Ascending aorta (tissue), 2 donors: Measurements from ENCODE around the gene ARMC7. TPM values are rescaled to one million over a fixed set of nuclear protein-coding genes. Genes with fewer than 3 reads are reported as not detected.
"Not testable (repeated sequence)": the region's sequence is repeated elsewhere in the genome, so short reads cannot be mapped to it uniquely, and the experiment has no call there.

Experiments
- DNase-seq, 2 donors: peaks; one replicate each; pipeline ENCODE4 v3.0.0-alpha.2; 2019; ENCODE audit warnings: low spot score in 2 of 2
- H3K27ac ChIP-seq, 2 donors: fragments of 200-600 bp; sonication (generic); one replicate each; pipeline ENCODE4 v1.5.1; 2016 to 2017; ENCODE audit warnings: mild to moderate bottlenecking in 1 of 2
- H3K27me3 ChIP-seq: fragments of 200-600 bp; sonication (generic); one replicate; pipeline ENCODE4 v1.5.1; 2017
- H3K36me3 ChIP-seq, 2 donors: fragments of 200-600 bp; sonication (generic); one replicate each; pipeline ENCODE4 v1.5.1; 2016
- H3K4me1 ChIP-seq, 2 donors: fragments of 200-600 bp; sonication (generic); one replicate each; pipeline ENCODE4 v1.5.1; 2016 to 2017; ENCODE audit warnings: mild to moderate bottlenecking in 1 of 2
- H3K4me3 ChIP-seq, 2 donors: fragments of 200-600 bp; sonication (generic); one replicate each; pipeline ENCODE4 v1.5.1; 2016 to 2017; ENCODE audit warnings: mild to moderate bottlenecking in 1 of 2
- H3K9me3 ChIP-seq, 2 donors: fragments of 200-600 bp; sonication (generic); one replicate each; pipeline ENCODE4 v1.5.1; 2016
- CTCF ChIP-seq, 3 experiments: fragments of 200-600 bp in 2 of 3; fragments of 450-650 bp in 1 of 3; sonication (generic) in 2 of 3; IDR thresholded peaks; one replicate each; pipeline ENCODE4 v1.5.1; 2016 to 2019; ENCODE audit warnings: antibody characterized with exemption in 3 of 3, mild to moderate bottlenecking in 1 of 3, moderate library complexity in 1 of 3
- intact Hi-C: fragments of 100-400 bp; cut with DNase I; formaldehyde crosslinking; loops from one replicate; pipeline ENCODE4 v1.15.1; 2023
- total RNA-seq: library from RNA; depleted of rRNA; stranded (reverse); fragments of >200 nt; gene quantifications from one replicate; pipeline ENCODE4 v1.1.0, GENCODE V29; 2016

Gene ARMC7
- total RNA-seq, 1 donor from 2014 or later = 1.4 TPM

- peaks cover 0 to 7% of the 10 kb centered on the region in 2 donors for H3K36me3 ChIP-seq
- DNase-seq = no peak
- TF ChIP-seq CTCF (IDR thresholded peaks at IDR 0.05) = no peak
- H3K4me1 ChIP-seq = peaks cover 0 to 6% of the 10 kb centered on the region in 2 donors
- H3K27ac ChIP-seq = peak overlapping the region; percentile 90
- H3K9me3 ChIP-seq = no peaks in the 10 kb centered on the region
- intact Hi-C loops = loop anchor here (2.0 kb wide), 1 partner anchor 25 kb away; the partner anchor contains the start of gene JPT1
- no peaks in the 10 kb centered on the region for H3K27me3 ChIP-seq
- H3K4me3 ChIP-seq = peak overlapping the region; percentile 46 to 85
Observed at GRCh38 chr17:75130059-75130631, 20.4 kb downstream of the ARMC7 start.

- Histone ChIP-seq H3K9me3 (no peaks in the 10 kb centered on the region), H3K4me1 (peaks cover 0 to 6% of the 10 kb centered on the region in 2 donors), H3K4me3 (peak overlapping the region; percentile 46 to 85), H3K27ac (peak overlapping the region; percentile 90), H3K27me3 (no peaks in the 10 kb centered on the region), H3K36me3 (peaks cover 0 to 7% of the 10 kb centered on the region in 2 donors)
- intact Hi-C loops = loop anchor here (1.0 to 2.0 kb wide), 2 partner anchors 16 to 24 kb away; partner anchors contain the start of gene JPT1
- no peak for DNase-seq
- peak; percentile 27 to 29 (median 27) for TF ChIP-seq CTCF (IDR thresholded peaks at IDR 0.05)
Observed at GRCh38 chr17:75130632-75131277, 21.0 kb downstream of the ARMC7 start.

- H3K4me1 ChIP-seq = peaks cover 0 to 6% of the 10 kb centered on the region in 2 donors
- no peaks in the 10 kb centered on the region for H3K27me3 ChIP-seq
- intact Hi-C loops = loop anchor here (1.0 to 2.0 kb wide), 2 partner anchors 17 to 23 kb away; partner anchors contain the start of gene JPT1
- H3K36me3 ChIP-seq = peaks cover 0 to 7% of the 10 kb centered on the region in 2 donors
- H3K4me3 ChIP-seq = peak within 1 kb of the TSS; percentile 46 to 85
- DNase-seq = peak in 1 of 2 donors; percentile 85
- no peaks in the 10 kb centered on the region for H3K9me3 ChIP-seq
- peak within 1 kb of the TSS; percentile 90 for H3K27ac ChIP-seq
- TF ChIP-seq CTCF (IDR thresholded peaks at IDR 0.05) = peak; percentile 58 to 76 (median 76)
Observed at GRCh38 chr17:75131278-75132017, 21.7 kb downstream of the ARMC7 start, which contains the start of gene NT5C. TSS of gene NT5C (minus strand) at chr17:75131742. CDS start at chr17:75131707, 35 bp downstream.

GRCh38 chr17:75132018-75133000 is 22.5 kb downstream of the ARMC7 start:
- H3K9me3 ChIP-seq, H3K27me3 ChIP-seq, intact Hi-C loops, H3K36me3 ChIP-seq, DNase-seq, H3K4me1 ChIP-seq: not testable (repeated sequence)
- Histone ChIP-seq H3K4me3 (peak overlapping the region; percentile 46 to 85), H3K27ac (peak overlapping the region; percentile 90)

- H3K4me1 ChIP-seq = peaks cover 0 to 6% of the 10 kb centered on the region in 2 donors
- intact Hi-C loops = no loop called here
- H3K36me3 ChIP-seq = peaks cover 0 to 7% of the 10 kb centered on the region in 2 donors
- H3K9me3 ChIP-seq = no peaks in the 10 kb centered on the region
- H3K27me3 ChIP-seq = no peaks in the 10 kb centered on the region
- H3K27ac ChIP-seq = no peak overlapping the region
- no peak for TF ChIP-seq CTCF (IDR thresholded peaks at IDR 0.05)
- no peak for DNase-seq
- no peak overlapping the region for H3K4me3 ChIP-seq
Observed at GRCh38 chr17:75133001-75133400, 23.2 kb downstream of the ARMC7 start.

- H3K36me3 ChIP-seq, H3K4me3 ChIP-seq, H3K9me3 ChIP-seq, DNase-seq, intact Hi-C loops, H3K27ac ChIP-seq, H3K4me1 ChIP-seq, H3K27me3 ChIP-seq: not testable (repeated sequence)
Observed at GRCh38 chr17:75133607-75134347, 24.0 kb downstream of the ARMC7 start.
